Muscle of leg (tissue), 9 donors: ENCODE results near the gene RRBP1. TPM values are rescaled to one million over a fixed set of nuclear protein-coding genes. Genes with fewer than 3 reads are reported as not detected.

Source experiments
- polyA plus RNA-seq, 8 donors: library from polyadenylated mRNA; unstranded; fragments of 120-200 nt; gene quantifications; one replicate each; pipeline versions ENCODE4 v1.2.1 to v1.2.3, GENCODE V29; 2013; ENCODE audit warnings: inconsistent platforms in 1 of 8, low replicate concordance in 1 of 8; ENCODE audit not compliant: insufficient read length in 8 of 8, insufficient read depth in 1 of 8
- total RNA-seq: library from RNA; stranded (reverse); fragments of 120-200 nt; gene quantifications from one replicate; pipeline ENCODE4 v1.2.4, GENCODE V29; 2013

The RRBP1 gene
- total and polyA plus RNA-seq, 9 donors, result 99.5 to 178 (median 134) TPM

Other genes starting within 250 kb of the RRBP1 start
- 2.3 TPM for gene BFSP1, start 150.9 kb downstream of the RRBP1 start, total RNA-seq
- 1 to 10 TPM; 2.3 to 4.3 (median 3.3) TPM for gene BFSP1, start 150.9 kb downstream of the RRBP1 start, polyA plus RNA-seq
- gene DSTN, start 112.2 kb downstream of the RRBP1 start, total RNA-seq, result 145 TPM
- gene DSTN, start 112.2 kb downstream of the RRBP1 start, polyA plus RNA-seq, result 100 to 1,000 TPM; 223 to 256 (median 244) TPM
- not detected for gene BANF2, start 17.7 kb upstream of the RRBP1 start, total RNA-seq
- not detected for gene BANF2, start 17.7 kb upstream of the RRBP1 start, polyA plus RNA-seq